ENCODE measurements around the gene ATP11A.
"Not testable (repeated sequence)": the region's sequence is repeated elsewhere in the genome, so short reads cannot be mapped to it uniquely, and the experiment has no call there.

The ATP11A gene

DNA sequence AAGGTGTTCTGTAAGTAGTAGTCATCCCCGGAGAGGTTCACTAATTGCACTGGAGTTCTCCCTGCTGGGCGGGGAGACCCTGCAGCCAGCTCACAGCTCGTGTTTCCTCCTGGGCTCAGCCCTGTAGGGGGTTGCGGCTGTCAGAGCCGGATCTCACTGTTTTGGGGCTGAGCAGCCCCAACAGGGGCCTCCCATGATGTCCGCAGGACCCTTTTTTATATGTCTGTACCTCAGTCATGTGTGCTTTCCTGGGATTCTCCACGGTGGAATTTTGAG, 148.9 kb downstream of the ATP11A start:
- H3K4me1 ChIP-seq (ENCODE audit: control insufficient read depth, low read depth, low read length), result peaks cover 6% of the 10 kb centered on the region
- peaks cover 33% of the 10 kb centered on the region for H3K36me3 ChIP-seq (ENCODE audit: control insufficient read depth, low read depth, low read length)
- no peaks in the 10 kb centered on the region for H3K27me3 ChIP-seq (ENCODE audit: control insufficient read depth, insufficient read depth, low read length)
- no peaks in the 10 kb centered on the region for H3K9me3 ChIP-seq (ENCODE audit: control insufficient read depth, low read depth, low read length)
- no peak overlapping the region for H3K4me3 ChIP-seq (ENCODE audit: low read length)
- H3K27ac ChIP-seq (ENCODE audit: low read length), result no peak overlapping the region
- no peak overlapping the region for H3K9ac ChIP-seq (ENCODE audit: low read length)

DNA sequence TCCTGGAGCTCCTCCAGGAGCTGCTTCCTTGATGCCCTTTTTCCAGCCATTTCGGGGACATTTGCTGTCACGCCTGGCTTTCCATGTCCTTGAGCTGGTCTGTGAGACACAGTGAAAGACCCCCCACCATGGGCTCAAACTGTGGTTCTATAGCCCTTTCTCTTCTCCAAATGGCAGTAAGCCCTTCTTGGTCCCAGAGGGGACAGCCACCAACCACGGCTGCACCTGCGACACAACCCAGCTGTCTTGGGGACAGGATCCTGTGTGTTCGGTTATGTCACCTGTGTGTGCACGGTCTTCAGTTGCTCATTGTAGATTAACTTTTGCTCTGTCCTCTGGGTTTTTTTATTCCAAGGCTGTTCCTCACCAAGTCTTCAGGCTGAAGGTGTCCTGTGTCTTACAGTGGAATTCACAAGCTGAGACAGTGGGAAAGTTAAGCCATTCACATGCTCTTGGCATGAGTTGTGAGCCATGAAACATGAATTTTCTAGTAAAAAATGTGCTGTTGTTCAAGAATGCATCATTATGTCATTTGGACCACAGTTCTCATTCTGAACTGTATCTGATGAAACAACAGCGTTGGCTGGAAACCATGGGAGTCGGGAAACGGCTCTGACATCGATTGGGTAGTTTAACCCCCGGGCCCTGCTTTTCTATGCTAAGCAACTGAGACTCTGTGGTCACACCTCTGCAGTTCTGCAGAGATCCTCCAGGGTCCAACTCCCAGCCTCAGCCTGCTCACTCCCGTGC, 149.7 kb downstream of the ATP11A start:
- H3K4me1 ChIP-seq (ENCODE audit: control insufficient read depth, low read depth, low read length), result peaks cover 6% of the 10 kb centered on the region

DNA sequence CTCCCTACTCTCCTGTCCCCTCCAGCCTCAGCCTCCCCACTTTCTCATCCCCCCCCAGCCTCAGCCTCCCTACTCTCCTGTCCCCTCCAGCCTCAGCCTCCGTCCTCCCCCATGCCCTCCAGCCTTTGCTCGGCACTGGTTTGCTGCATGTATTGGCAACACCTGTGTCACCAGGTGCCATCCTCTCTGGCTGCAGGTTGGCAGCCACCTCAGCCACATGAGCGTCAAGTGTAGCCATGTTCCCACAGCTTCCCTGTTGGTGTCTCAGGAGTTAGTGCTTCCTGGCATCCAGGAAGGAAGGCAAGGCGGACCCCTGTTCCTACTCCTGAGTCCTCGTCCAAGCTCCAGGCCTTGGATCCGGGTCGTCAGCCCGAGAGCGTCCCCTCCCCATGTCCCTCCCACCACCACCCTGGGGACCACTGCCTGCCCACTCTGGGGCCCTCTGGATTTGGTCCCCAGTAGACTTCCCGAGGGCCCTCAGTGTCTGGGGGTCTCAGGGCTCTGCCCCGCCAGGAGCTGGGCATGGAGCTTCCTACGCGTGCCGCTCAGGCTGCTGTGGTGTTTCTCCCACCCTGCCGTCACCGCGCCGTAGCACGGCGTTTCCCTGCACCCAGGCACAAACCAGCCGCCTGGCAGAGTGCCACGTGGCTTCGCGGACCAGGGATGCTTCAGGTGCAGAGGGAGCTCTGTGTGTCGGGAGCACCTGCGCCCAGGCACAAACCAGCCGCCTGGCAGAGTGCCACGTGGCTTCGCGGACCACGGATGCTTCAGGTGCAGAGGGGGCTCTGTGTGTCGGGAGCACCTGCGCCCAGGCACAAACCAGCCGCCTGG, 150.8 kb downstream of the ATP11A start:
- H3K4me3 ChIP-seq (ENCODE audit: low read length), result no peak overlapping the region
- no peak overlapping the region for H3K9ac ChIP-seq (ENCODE audit: low read length)
- no peaks in the 10 kb centered on the region for H3K27me3 ChIP-seq (ENCODE audit: control insufficient read depth, insufficient read depth, low read length)
- H3K27ac ChIP-seq (ENCODE audit: low read length), result no peak overlapping the region
- no peaks in the 10 kb centered on the region for H3K9me3 ChIP-seq (ENCODE audit: control insufficient read depth, low read depth, low read length)
- H3K36me3 ChIP-seq (ENCODE audit: control insufficient read depth, low read depth, low read length), result peaks cover 18% of the 10 kb centered on the region
- peaks cover 6% of the 10 kb centered on the region for H3K4me1 ChIP-seq (ENCODE audit: control insufficient read depth, low read depth, low read length)

More for the DNA sequence above, 149.7 kb downstream of the ATP11A start:
- Histone ChIP-seq H3K27ac (ENCODE audit: low read length) (no peak overlapping the region), H3K4me3 (ENCODE audit: low read length) (no peak overlapping the region), H3K36me3 (ENCODE audit: control insufficient read depth, low read depth, low read length) (peaks cover 26% of the 10 kb centered on the region), H3K9ac (ENCODE audit: low read length) (no peak overlapping the region), H3K9me3 (ENCODE audit: control insufficient read depth, low read depth, low read length) (no peaks in the 10 kb centered on the region), H3K27me3 (ENCODE audit: control insufficient read depth, insufficient read depth, low read length) (no peaks in the 10 kb centered on the region)

DNA sequence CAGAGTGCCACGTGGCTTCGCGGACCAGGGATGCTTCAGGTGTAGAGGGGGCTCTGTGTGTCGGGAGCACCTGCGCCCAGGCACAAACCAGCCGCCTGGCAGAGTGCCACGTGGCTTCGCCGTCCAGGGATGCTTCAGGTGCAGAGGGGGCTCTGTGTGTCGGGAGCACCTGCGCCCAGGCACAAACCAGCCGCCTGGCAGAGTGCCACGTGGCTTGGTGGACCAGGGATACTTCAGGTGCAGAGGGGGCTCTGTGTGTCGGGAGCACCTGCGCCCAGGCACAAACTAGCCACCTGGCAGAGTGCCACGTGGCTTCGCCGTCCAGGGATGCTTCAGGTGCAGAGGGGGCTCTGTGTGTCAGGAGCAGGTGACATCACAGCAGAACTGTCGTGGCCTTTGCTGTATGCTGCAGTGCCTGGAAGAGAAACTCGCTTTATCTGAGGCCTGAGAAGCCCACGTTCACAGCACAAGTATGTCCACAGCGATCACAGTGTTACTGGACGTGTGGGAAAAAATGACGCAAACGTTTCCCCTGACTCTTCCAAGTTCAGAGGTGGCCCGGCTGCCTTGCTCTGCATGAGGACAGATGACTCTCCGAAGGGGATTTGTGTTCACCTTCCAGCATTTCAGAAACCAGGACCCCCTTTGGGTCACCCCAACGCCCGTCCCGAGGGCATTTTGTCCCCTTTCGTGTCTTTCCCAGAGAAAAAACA, 151.6 kb downstream of the ATP11A start:
- not testable (repeated sequence) for H3K27me3 ChIP-seq (ENCODE audit: control insufficient read depth, insufficient read depth, low read length); H3K9me3 ChIP-seq (ENCODE audit: control insufficient read depth, low read depth, low read length); H3K27ac ChIP-seq (ENCODE audit: low read length); H3K9ac ChIP-seq (ENCODE audit: low read length); H3K4me3 ChIP-seq (ENCODE audit: low read length); H3K4me1 ChIP-seq (ENCODE audit: control insufficient read depth, low read depth, low read length)
- H3K36me3 ChIP-seq (ENCODE audit: control insufficient read depth, low read depth, low read length), result peaks cover 18% of the 10 kb centered on the region

DNA sequence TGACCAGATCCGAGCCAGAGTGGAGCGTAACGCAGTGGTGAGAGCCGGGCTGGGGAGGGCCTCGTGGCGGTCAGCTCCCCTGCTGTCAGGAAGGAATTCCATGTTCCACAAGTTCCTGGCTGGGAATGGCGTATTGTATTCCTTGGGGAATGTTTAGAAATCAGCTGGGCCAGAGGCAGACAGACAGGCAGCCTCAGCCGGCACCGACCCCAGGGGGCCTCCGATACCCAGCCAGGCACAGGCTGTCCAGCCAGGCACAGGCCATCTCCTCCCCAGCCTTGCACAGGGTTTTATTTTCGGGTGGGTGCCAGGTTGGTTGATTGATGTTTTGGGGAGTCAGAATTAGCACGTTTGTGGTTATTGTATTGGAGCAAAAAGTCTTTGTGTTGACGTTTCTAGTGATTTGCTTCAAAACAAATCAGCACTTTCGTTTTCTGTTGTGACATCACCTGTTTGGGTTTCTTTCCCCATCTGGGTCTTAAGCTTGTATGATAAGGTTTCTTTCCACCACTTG, 152.6 kb downstream of the ATP11A start:
- Histone ChIP-seq H3K9ac (ENCODE audit: low read length) (no peak overlapping the region), H3K36me3 (ENCODE audit: control insufficient read depth, low read depth, low read length) (peaks cover 14% of the 10 kb centered on the region), H3K4me3 (ENCODE audit: low read length) (no peak overlapping the region), H3K27me3 (ENCODE audit: control insufficient read depth, insufficient read depth, low read length) (no peaks in the 10 kb centered on the region), H3K27ac (ENCODE audit: low read length) (no peak overlapping the region), H3K4me1 (ENCODE audit: control insufficient read depth, low read depth, low read length) (peaks cover 6% of the 10 kb centered on the region), H3K9me3 (ENCODE audit: control insufficient read depth, low read depth, low read length) (no peaks in the 10 kb centered on the region)

DNA sequence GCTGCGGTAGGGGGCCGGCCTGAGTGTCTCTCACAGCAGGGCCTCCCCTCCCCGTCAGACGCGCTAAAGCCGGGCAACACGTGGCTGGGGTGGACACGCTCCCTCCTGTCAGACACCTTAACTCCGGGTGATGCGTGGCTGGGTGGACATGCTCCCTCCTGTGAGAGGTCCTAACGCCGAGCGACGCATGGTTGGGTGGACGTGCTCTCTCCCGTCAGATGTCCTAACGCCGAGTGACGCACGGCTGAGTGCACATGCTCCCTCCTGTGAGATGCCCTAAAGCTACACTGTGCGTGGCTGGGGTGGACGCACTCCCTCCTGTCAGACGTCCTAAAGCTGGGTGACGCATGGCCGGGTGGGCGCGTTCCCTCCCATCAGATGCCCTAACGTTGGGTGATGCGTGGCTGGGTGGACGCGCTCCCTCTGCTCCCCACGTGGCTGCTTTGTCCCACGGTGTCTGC, 153.1 kb downstream of the ATP11A start:
- Histone ChIP-seq H3K9me3 (ENCODE audit: control insufficient read depth, low read depth, low read length) (no peaks in the 10 kb centered on the region), H3K36me3 (ENCODE audit: control insufficient read depth, low read depth, low read length) (peaks cover 12% of the 10 kb centered on the region), H3K4me3 (ENCODE audit: low read length) (no peak overlapping the region), H3K27me3 (ENCODE audit: control insufficient read depth, insufficient read depth, low read length) (no peaks in the 10 kb centered on the region), H3K9ac (ENCODE audit: low read length) (no peak overlapping the region), H3K4me1 (ENCODE audit: control insufficient read depth, low read depth, low read length) (peaks cover 6% of the 10 kb centered on the region), H3K27ac (ENCODE audit: low read length) (no peak overlapping the region)

DNA sequence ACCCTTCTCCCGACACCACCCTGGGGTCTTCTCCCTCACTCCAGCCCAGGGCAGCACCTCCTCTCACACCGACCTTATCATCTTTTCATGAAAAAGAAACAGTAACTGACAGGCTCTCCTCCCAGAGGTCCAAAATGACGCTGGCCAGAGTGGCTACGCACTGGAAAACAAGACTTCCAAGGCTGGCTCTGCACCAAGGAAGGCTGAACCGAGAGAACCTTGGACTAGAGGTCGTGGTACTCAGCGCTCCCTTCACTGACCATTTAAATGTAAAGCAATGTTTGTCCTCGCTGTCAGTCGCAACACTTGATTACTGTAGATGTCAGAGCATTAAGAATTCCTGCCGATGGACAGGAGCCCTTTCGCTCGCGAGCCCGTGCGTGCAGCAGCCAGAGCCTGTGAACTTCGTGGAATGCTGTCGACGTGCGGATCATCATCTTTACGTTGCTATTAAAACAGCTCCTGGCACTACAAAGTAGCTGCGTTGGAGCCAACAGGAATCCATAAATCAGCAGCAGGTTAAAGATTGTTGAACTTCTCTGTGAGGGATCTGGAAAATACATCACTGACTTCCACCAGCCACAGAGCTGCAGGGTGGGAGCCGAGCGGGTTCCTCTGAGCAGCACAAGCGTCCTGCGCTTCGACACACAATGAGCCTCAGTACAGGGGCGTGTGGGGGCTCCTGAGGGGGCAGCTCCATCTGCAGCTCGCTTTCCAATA, 153.7 kb downstream of the ATP11A start:
- Histone ChIP-seq H3K4me1 (ENCODE audit: control insufficient read depth, low read depth, low read length) (peaks cover 6% of the 10 kb centered on the region), H3K9me3 (ENCODE audit: control insufficient read depth, low read depth, low read length) (no peaks in the 10 kb centered on the region), H3K27ac (ENCODE audit: low read length) (no peak overlapping the region), H3K36me3 (ENCODE audit: control insufficient read depth, low read depth, low read length) (peaks cover 11% of the 10 kb centered on the region), H3K9ac (ENCODE audit: low read length) (no peak overlapping the region), H3K4me3 (ENCODE audit: low read length) (no peak overlapping the region), H3K27me3 (ENCODE audit: control insufficient read depth, insufficient read depth, low read length) (no peaks in the 10 kb centered on the region)

DNA sequence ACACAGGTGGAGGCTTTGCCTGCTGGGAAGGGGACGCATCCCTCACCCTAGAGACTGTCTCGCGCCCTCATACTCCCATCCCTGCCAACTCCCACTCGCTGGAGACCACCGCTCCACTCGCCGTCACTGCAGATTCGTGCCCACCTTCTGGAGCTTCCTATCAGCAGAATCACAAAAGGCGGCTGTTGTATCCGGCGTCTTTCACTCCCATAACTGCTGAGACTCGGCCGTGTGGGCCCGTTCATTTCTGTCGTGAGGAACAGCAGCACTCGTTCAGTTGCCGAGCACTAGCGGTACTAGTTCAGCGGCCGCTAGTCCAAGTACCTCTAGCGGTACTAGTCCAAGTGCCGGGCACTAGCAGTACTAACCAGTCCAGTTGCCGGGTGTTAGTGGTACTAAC, 154.6 kb downstream of the ATP11A start:
- Histone ChIP-seq H3K9ac (ENCODE audit: low read length) (no peak overlapping the region), H3K9me3 (ENCODE audit: control insufficient read depth, low read depth, low read length) (no peaks in the 10 kb centered on the region), H3K27me3 (ENCODE audit: control insufficient read depth, insufficient read depth, low read length) (no peaks in the 10 kb centered on the region), H3K4me3 (ENCODE audit: low read length) (no peak overlapping the region), H3K4me1 (ENCODE audit: control insufficient read depth, low read depth, low read length) (peaks cover 6% of the 10 kb centered on the region), H3K27ac (ENCODE audit: low read length) (no peak overlapping the region), H3K36me3 (ENCODE audit: control insufficient read depth, low read depth, low read length) (peaks cover 6% of the 10 kb centered on the region)

DNA sequence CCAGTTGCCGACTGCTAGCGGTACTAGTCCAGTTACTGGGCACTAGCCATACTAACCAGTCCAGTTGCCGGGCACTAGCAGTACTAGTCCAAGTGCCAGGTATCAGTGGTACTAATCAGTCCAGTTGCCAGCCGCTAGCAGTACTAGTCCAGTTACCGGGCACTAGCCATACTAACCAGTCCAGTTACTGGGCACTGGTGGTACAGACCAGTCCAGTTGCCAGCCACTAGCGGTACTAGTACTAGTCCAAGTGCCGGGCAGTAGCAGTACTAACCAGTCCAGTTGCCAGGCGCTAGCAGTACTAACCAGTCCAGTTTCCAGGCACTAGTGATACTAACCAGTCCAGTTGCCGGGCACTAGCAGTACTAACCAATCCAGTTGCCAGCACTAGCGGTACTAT, 155.0 kb downstream of the ATP11A start:
- no peaks in the 10 kb centered on the region for H3K27me3 ChIP-seq (ENCODE audit: control insufficient read depth, insufficient read depth, low read length)
- no peaks in the 10 kb centered on the region for H3K9me3 ChIP-seq (ENCODE audit: control insufficient read depth, low read depth, low read length)
- no peak overlapping the region for H3K4me3 ChIP-seq (ENCODE audit: low read length)
- no peak overlapping the region for H3K27ac ChIP-seq (ENCODE audit: low read length)
- H3K36me3 ChIP-seq (ENCODE audit: control insufficient read depth, low read depth, low read length), result peaks cover 6% of the 10 kb centered on the region
- H3K9ac ChIP-seq (ENCODE audit: low read length), result no peak overlapping the region
- peaks cover 6% of the 10 kb centered on the region for H3K4me1 ChIP-seq (ENCODE audit: control insufficient read depth, low read depth, low read length)

DNA sequence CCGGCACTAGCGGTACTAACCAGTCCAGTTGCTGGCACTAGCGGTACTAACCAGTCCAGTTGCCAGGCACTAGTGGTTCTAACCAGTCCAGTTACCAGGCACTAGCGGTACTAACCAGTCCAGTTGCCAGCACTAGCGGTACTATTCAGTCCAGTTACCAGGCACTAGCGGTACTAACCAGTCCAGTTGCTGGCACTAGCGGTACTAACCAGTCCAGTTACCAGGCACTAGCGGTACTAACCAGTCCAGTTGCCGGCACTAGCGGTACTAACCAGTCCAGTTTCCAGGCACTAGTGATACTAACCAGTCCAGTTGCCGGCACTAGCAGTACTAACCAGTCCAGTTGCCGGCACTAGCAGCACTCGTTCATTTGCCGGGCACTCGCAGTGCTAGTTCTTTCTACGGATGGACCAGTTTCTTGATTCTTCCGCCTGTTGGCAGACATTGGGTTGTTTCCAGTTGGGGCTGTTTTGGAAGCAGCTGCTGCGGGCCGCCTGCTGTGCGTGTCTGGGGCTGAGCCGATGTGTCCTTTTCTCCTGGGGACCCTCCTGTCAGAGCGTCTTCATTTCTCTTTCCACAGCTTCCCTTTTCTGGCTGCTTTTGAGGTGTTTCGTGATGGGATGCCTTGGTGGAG, 155.8 kb downstream of the ATP11A start:
- Histone ChIP-seq H3K27ac (ENCODE audit: low read length) (no peak overlapping the region), H3K36me3 (ENCODE audit: control insufficient read depth, low read depth, low read length) (peaks cover 6% of the 10 kb centered on the region), H3K9me3 (ENCODE audit: control insufficient read depth, low read depth, low read length) (no peaks in the 10 kb centered on the region), H3K4me1 (ENCODE audit: control insufficient read depth, low read depth, low read length) (peaks cover 6% of the 10 kb centered on the region), H3K4me3 (ENCODE audit: low read length) (no peak overlapping the region), H3K9ac (ENCODE audit: low read length) (no peak overlapping the region), H3K27me3 (ENCODE audit: control insufficient read depth, insufficient read depth, low read length) (no peaks in the 10 kb centered on the region)
